DOHH2 (cell line): ENCODE measurements around the gene SFXN5.

Experiments used
- H3F3A ChIP-seq: fragments of 200-600 bp; sonication (generic), shearing (Covaris generic); 2 replicates; pipeline ENCODE4 v1.6.0; 2016; ENCODE audit warnings: antibody characterized with exemption, mild to moderate bottlenecking; ENCODE audit not compliant: control insufficient read depth, insufficient read depth
- H3K27ac ChIP-seq: fragments of 200-600 bp; sonication (generic); 2 replicates; pipeline ENCODE4 v1.5.1; 2014; ENCODE audit warnings: low read depth, mild to moderate bottlenecking, low read length, moderate library complexity
- H3K27me3 ChIP-seq: fragments of 200-600 bp; sonication (generic); 2 replicates; pipeline ENCODE4 v1.6.1; 2014; ENCODE audit warnings: mild to moderate bottlenecking, low read length, mixed read lengths; ENCODE audit not compliant: control insufficient read depth
- H3K36me3 ChIP-seq: fragments of 200-600 bp; sonication (generic); 2 replicates; pipeline ENCODE4 v1.6.1; 2014; ENCODE audit warnings: mild to moderate bottlenecking, low read length, moderate library complexity, mixed read lengths; ENCODE audit not compliant: control insufficient read depth
- H3K4me1 ChIP-seq: fragments of 200-600 bp; sonication (generic); 2 replicates; pipeline ENCODE4 v1.6.1; 2014; ENCODE audit warnings: mild to moderate bottlenecking, low read length, mixed read lengths; ENCODE audit not compliant: control insufficient read depth
- H3K4me2 ChIP-seq: fragments of 200-600 bp; sonication (generic); 2 replicates; pipeline ENCODE4 v1.6.0; 2014; ENCODE audit warnings: mild to moderate bottlenecking, low read length, moderate library complexity
- H3K4me3 ChIP-seq: fragments of 200-600 bp; sonication (generic); 2 replicates; pipeline ENCODE4 v1.5.1; 2014; ENCODE audit warnings: mild to moderate bottlenecking, low read length, mixed read lengths
- H3K79me2 ChIP-seq: fragments of 200-600 bp; sonication (generic); 2 replicates; pipeline ENCODE4 v1.6.1; 2014; ENCODE audit warnings: mild to moderate bottlenecking, low read length, mixed read lengths; ENCODE audit not compliant: control insufficient read depth
- H3K9me2 ChIP-seq: fragments of 200-600 bp; sonication (generic); replicated peaks from 2 replicates; pipeline ENCODE4 v1.6.1; 2014; ENCODE audit warnings: mild to moderate bottlenecking, low read length, mixed read lengths; ENCODE audit not compliant: control insufficient read depth
- H3K9me3 ChIP-seq: fragments of 200-600 bp; sonication (generic); 2 replicates; pipeline ENCODE4 v1.6.1; 2014; ENCODE audit warnings: antibody characterized with exemption, low read length, mixed read lengths; ENCODE audit not compliant: control insufficient read depth, insufficient read depth
- H4K20me1 ChIP-seq: fragments of 200-600 bp; sonication (generic); 2 replicates; pipeline ENCODE4 v1.6.0; 2014; ENCODE audit warnings: low read depth, mild to moderate bottlenecking, antibody characterized with exemption, low read length, moderate library complexity; ENCODE audit not compliant: control insufficient read depth, insufficient read depth
- EZH2phosphoT487 ChIP-seq: fragments of 200-600 bp; sonication (generic); IDR thresholded peaks from 2 replicates; pipeline ENCODE4 v1.6.1; 2017; ENCODE audit warnings: borderline replicate concordance, mild to moderate bottlenecking, antibody characterized with exemption, low read length, moderate library complexity, mixed read lengths
- TF ChIP-seq, protein P1 (sequence below): fragments of 200-600 bp; sonication (generic); IDR thresholded peaks from one replicate; pipeline ENCODE4 v1.5.1; 2014; ENCODE audit warnings: antibody characterized with exemption, mild to moderate bottlenecking, low read depth, low read length; ENCODE audit not compliant: poor library complexity, severe bottlenecking

Gene SFXN5

DNA sequence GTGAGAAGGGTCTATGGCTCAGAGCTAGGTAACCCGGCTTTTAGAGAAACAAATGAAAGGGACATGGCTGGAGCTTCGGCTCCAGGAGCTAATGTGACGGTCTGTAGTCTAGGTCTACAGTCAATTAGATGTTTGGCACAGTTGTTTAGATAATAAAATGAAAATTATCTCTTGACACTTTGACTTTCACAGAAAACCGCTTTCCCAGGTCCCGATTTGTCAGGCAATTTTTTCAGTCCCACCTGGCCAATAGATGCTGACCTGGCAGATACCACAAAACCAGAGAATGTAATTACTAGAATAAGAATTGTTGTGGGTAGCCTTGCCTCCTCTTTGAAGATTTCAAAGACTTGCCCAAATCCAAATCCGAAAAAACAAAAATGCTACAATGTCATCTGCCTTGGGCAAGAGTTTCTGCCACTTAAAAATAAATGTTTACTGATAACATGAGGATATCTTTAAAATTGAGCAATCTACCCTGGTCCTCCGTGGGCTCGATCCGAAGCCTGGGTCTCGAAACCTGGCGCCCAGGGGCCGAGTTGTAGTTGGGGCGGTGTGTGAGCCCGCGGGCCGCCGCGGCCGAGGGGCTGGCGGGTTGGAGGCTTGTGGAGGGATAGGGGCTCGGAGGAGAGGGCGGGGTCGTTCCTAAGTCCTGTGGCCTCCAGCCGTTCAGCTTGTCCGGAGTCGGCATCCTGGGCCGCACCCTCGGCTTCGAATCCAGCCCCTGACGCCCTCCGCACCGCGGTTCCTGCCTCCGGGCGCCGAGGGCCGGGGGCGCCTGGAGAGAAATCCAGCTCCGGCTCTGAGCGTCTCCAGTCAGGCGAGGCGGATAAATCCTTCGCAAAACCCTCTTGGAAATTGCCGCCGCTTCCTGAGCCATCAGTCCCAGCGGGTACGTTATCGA, 151.8 kb downstream of the SFXN5 start:
- TF ChIP-seq, protein P1, sequence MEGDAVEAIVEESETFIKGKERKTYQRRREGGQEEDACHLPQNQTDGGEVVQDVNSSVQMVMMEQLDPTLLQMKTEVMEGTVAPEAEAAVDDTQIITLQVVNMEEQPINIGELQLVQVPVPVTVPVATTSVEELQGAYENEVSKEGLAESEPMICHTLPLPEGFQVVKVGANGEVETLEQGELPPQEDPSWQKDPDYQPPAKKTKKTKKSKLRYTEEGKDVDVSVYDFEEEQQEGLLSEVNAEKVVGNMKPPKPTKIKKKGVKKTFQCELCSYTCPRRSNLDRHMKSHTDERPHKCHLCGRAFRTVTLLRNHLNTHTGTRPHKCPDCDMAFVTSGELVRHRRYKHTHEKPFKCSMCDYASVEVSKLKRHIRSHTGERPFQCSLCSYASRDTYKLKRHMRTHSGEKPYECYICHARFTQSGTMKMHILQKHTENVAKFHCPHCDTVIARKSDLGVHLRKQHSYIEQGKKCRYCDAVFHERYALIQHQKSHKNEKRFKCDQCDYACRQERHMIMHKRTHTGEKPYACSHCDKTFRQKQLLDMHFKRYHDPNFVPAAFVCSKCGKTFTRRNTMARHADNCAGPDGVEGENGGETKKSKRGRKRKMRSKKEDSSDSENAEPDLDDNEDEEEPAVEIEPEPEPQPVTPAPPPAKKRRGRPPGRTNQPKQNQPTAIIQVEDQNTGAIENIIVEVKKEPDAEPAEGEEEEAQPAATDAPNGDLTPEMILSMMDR = no peak
- TF ChIP-seq EZH2phosphoT487 = no peak
- Histone ChIP-seq H4K20me1 (no peaks in the 10 kb centered on the region), H3K79me2 (no peaks in the 10 kb centered on the region), H3K9me2 (no peaks in the 10 kb centered on the region), H3K4me2 (no peak overlapping the region), H3F3A (no peaks in the 10 kb centered on the region), H3K4me1 (peaks cover 16% of the 10 kb centered on the region), H3K9me3 (no peaks in the 10 kb centered on the region), H3K27ac (no peak overlapping the region), H3K36me3 (no peaks in the 10 kb centered on the region), H3K4me3 (no peak overlapping the region), H3K27me3 (peaks cover 82% of the 10 kb centered on the region)

DNA sequence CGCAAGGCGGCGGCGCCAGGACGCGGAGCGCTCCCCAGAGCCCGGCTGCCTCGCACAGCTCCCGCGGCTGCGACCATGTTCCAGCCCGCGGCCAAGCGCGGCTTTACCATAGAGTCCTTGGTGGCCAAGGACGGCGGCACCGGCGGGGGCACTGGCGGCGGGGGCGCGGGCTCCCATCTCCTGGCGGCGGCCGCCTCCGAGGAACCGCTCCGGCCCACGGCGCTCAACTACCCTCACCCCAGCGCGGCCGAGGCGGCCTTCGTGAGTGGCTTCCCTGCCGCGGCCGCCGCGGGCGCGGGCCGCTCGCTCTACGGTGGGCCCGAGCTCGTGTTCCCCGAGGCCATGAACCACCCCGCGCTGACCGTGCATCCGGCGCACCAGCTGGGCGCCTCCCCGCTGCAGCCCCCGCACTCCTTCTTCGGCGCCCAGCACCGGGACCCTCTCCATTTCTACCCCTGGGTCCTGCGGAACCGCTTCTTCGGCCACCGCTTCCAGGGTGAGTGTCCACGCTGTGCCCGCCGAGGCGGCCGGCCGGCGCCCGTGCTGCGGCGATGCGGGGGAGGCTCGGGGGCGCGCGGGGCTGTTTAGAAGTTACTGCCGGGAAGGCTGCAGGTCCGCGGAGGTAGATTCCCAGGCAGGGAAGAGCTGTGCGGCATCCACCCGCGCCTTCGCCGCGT, 153.5 kb downstream of the SFXN5 start:
- no peaks in the 10 kb centered on the region for H3K9me2 ChIP-seq
- H3K4me3 ChIP-seq = no peak overlapping the region
- H3K27ac ChIP-seq = no peak overlapping the region
- H3K4me2 ChIP-seq = peak overlapping the region; percentile 52; the same call in 1 of the 2 replicates
- no peaks in the 10 kb centered on the region for H3K36me3 ChIP-seq
- no peaks in the 10 kb centered on the region for H3F3A ChIP-seq
- H3K27me3 ChIP-seq = peaks cover 87% of the 10 kb centered on the region
- no peaks in the 10 kb centered on the region for H3K9me3 ChIP-seq
- H3K4me1 ChIP-seq = peaks cover 16% of the 10 kb centered on the region
- peak; percentile 86 for TF ChIP-seq EZH2phosphoT487
- TF ChIP-seq, protein P1 = no peak
- no peaks in the 10 kb centered on the region for H3K79me2 ChIP-seq
- no peaks in the 10 kb centered on the region; the same call in 1 of the 2 replicates for H4K20me1 ChIP-seq

DNA sequence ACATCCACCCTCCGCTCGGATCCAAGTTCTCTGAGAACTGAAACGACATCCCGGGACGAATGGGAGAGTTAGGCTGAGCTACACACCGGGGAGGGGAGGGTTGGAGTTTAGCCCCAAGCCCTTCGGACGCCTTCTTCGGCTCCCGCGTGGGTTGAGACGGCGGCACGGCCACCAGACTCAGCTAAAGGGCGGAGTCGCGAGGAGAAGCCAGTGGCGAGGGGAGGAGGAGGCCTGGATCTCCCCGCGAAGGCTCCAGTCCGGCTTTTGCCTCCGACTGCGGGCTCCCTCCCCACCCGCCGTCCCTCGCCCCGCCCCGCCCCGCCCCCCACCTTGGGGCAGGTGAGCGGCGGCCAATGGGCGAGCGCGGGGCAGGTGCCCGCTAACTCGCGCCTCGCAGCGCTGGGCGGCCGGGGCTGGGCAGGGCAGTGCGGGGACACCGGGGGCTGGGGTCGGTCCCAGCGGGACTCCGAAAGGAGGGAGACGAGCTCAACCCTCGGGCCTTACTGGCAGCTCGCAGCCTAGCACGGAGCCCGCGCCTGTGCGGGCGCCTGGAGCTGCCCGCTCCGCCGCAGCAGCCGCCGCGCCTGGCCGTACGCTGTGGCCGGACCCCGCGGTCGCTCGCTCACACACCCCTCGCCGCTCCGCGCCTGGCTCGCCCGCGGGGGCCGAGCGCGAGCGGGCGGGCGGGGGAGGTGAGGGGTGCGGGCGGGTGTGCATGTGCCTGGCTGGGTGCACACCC, 154.2 kb downstream of the SFXN5 start, which contains the start of gene EMX1:
Gene EMX1 (plus strand): TSS at position 382 of the 739 bp plus-strand sequence. CDS start 334 bp downstream, at position 716.
- Histone ChIP-seq H3K27ac (no peak within 1 kb of the TSS), H3K27me3 (peaks cover 87% of the 10 kb centered on the region), H3K36me3 (no peaks in the 10 kb centered on the region), H3K9me3 (no peaks in the 10 kb centered on the region), H4K20me1 (no peaks in the 10 kb centered on the region; the same call in 1 of the 2 replicates), H3K9me2 (no peaks in the 10 kb centered on the region), H3K4me2 (peak within 1 kb of the TSS; percentile 52), H3K4me1 (peaks cover 16% of the 10 kb centered on the region), H3F3A (no peaks in the 10 kb centered on the region), H3K79me2 (no peaks in the 10 kb centered on the region), H3K4me3 (peak within 1 kb of the TSS; percentile 58)
- TF ChIP-seq, protein P1 = no peak
- no peak for TF ChIP-seq EZH2phosphoT487
